ENCODE measurements around the gene MMP1.

The MMP1 gene

GRCh38 chr11:102842930-102843329 is 45.0 kb upstream of the MMP1 start:
- Histone ChIP-seq H3K79me2 (ENCODE audit: insufficient read depth, low read length) (no peaks in the 10 kb centered on the region), H3K27me3 (ENCODE audit: insufficient read depth, low read length, poor library complexity) (no peaks in the 10 kb centered on the region), H3K9ac (ENCODE audit: low read depth, low read length) (no peak overlapping the region), H3K9me3 (ENCODE audit: insufficient read depth, low read length, severe bottlenecking) (no peaks in the 10 kb centered on the region), H3K27ac (ENCODE audit: low read length) (no peak overlapping the region), H3K4me1 (ENCODE audit: insufficient read depth, low read length) (no peaks in the 10 kb centered on the region), H3K4me3 (ENCODE audit: low read depth in 1 of 2, low read length in 2 of 2) (no peak overlapping the region), H3K36me3 (ENCODE audit: insufficient read depth, low read length) (no peaks in the 10 kb centered on the region), H2AFZ (ENCODE audit: low read depth, low read length) (no peak overlapping the region), H3K4me2 (ENCODE audit: insufficient read depth, low read length) (no peak overlapping the region), H4K20me1 (ENCODE audit: insufficient read depth, low read length) (no peaks in the 10 kb centered on the region)
- no peak for DNase-seq
- TF ChIP-seq CTCF (IDR thresholded peaks at IDR 0.05; ENCODE audit: borderline replicate concordance, extremely low read depth, low read length, poor library complexity, severe bottlenecking): no peak
- no peak for TF ChIP-seq EZH2 (IDR thresholded peaks at IDR 0.05; ENCODE audit: borderline replicate concordance, low read depth, low read length, severe bottlenecking)
- ATAC-seq (ENCODE audit: insufficient read depth, low read depth): no peak

GRCh38 chr11:102840018-102840417 is 42.1 kb upstream of the MMP1 start:
- Histone ChIP-seq H3K27me3 (ENCODE audit: insufficient read depth, low read length, poor library complexity) (no peaks in the 10 kb centered on the region), H3K36me3 (ENCODE audit: insufficient read depth, low read length) (no peaks in the 10 kb centered on the region), H3K4me1 (ENCODE audit: insufficient read depth, low read length) (no peaks in the 10 kb centered on the region), H3K4me2 (ENCODE audit: insufficient read depth, low read length) (no peak overlapping the region), H3K9ac (ENCODE audit: low read depth, low read length) (no peak overlapping the region), H4K20me1 (ENCODE audit: insufficient read depth, low read length) (no peaks in the 10 kb centered on the region), H3K9me3 (ENCODE audit: insufficient read depth, low read length, severe bottlenecking) (no peaks in the 10 kb centered on the region), H3K4me3 (ENCODE audit: low read depth in 1 of 2, low read length in 2 of 2) (no peak overlapping the region), H3K79me2 (ENCODE audit: insufficient read depth, low read length) (no peaks in the 10 kb centered on the region), H2AFZ (ENCODE audit: low read depth, low read length) (no peak overlapping the region), H3K27ac (ENCODE audit: low read length) (no peak overlapping the region)
- TF ChIP-seq CTCF (IDR thresholded peaks at IDR 0.05; ENCODE audit: borderline replicate concordance, extremely low read depth, low read length, poor library complexity, severe bottlenecking) (no peak), EZH2 (IDR thresholded peaks at IDR 0.05; ENCODE audit: borderline replicate concordance, low read depth, low read length, severe bottlenecking) (no peak)
- DNase-seq (no peak), ATAC-seq (ENCODE audit: insufficient read depth, low read depth) (no peak)

- H3K4me2 ChIP-seq (ENCODE audit: insufficient read depth, low read length): no peak overlapping the region
- TF ChIP-seq CTCF (IDR thresholded peaks at IDR 0.05; ENCODE audit: borderline replicate concordance, extremely low read depth, low read length, poor library complexity, severe bottlenecking) (no peak), EZH2 (IDR thresholded peaks at IDR 0.05; ENCODE audit: borderline replicate concordance, low read depth, low read length, severe bottlenecking) (no peak)
- H3K27me3 ChIP-seq (ENCODE audit: insufficient read depth, low read length, poor library complexity): no peaks in the 10 kb centered on the region
- H3K4me3 ChIP-seq (ENCODE audit: low read depth in 1 of 2, low read length in 2 of 2): no peak overlapping the region
- H3K79me2 ChIP-seq (ENCODE audit: insufficient read depth, low read length): no peaks in the 10 kb centered on the region
- H3K36me3 ChIP-seq (ENCODE audit: insufficient read depth, low read length): no peaks in the 10 kb centered on the region
- H3K9ac ChIP-seq (ENCODE audit: low read depth, low read length): no peak overlapping the region
- ATAC-seq (ENCODE audit: insufficient read depth, low read depth): no peak
- H3K9me3 ChIP-seq (ENCODE audit: insufficient read depth, low read length, severe bottlenecking): no peaks in the 10 kb centered on the region
- no peak overlapping the region for H3K27ac ChIP-seq (ENCODE audit: low read length)
- no peaks in the 10 kb centered on the region for H3K4me1 ChIP-seq (ENCODE audit: insufficient read depth, low read length)
- no peak overlapping the region for H2AFZ ChIP-seq (ENCODE audit: low read depth, low read length)
- no peaks in the 10 kb centered on the region for H4K20me1 ChIP-seq (ENCODE audit: insufficient read depth, low read length)
- no peak for DNase-seq
These were observed 39.7 kb upstream of the MMP1 start for GRCh38 chr11:102837646-102838045.

- DNase-seq (no peak), ATAC-seq (ENCODE audit: insufficient read depth, low read depth) (no peak)
- H3K4me3 ChIP-seq (ENCODE audit: low read depth in 1 of 2, low read length in 2 of 2): no peak overlapping the region
- H3K27ac ChIP-seq (ENCODE audit: low read length): no peak overlapping the region
- no peak overlapping the region for H3K9ac ChIP-seq (ENCODE audit: low read depth, low read length)
- no peaks in the 10 kb centered on the region for H3K79me2 ChIP-seq (ENCODE audit: insufficient read depth, low read length)
- no peaks in the 10 kb centered on the region for H3K36me3 ChIP-seq (ENCODE audit: insufficient read depth, low read length)
- no peaks in the 10 kb centered on the region for H3K27me3 ChIP-seq (ENCODE audit: insufficient read depth, low read length, poor library complexity)
- no peaks in the 10 kb centered on the region for H3K4me1 ChIP-seq (ENCODE audit: insufficient read depth, low read length)
- TF ChIP-seq CTCF (IDR thresholded peaks at IDR 0.05; ENCODE audit: borderline replicate concordance, extremely low read depth, low read length, poor library complexity, severe bottlenecking): no peak
- TF ChIP-seq EZH2 (IDR thresholded peaks at IDR 0.05; ENCODE audit: borderline replicate concordance, low read depth, low read length, severe bottlenecking): no peak
- no peak overlapping the region for H3K4me2 ChIP-seq (ENCODE audit: insufficient read depth, low read length)
- no peak overlapping the region for H2AFZ ChIP-seq (ENCODE audit: low read depth, low read length)
- H3K9me3 ChIP-seq (ENCODE audit: insufficient read depth, low read length, severe bottlenecking): no peaks in the 10 kb centered on the region
- no peaks in the 10 kb centered on the region for H4K20me1 ChIP-seq (ENCODE audit: insufficient read depth, low read length)
These were observed 39.2 kb upstream of the MMP1 start for GRCh38 chr11:102837156-102837555.

Data from DND-41 (cell line).